HG03457 (cell line): ENCODE data around the gene LRP2BP.
"Not testable (repeated sequence)": the region's sequence is repeated elsewhere in the genome, so short reads cannot be mapped to it uniquely, and the experiment has no call there.

Experiments used
- ATAC-seq: cut with Tn5 transposase; IDR thresholded peaks from one replicate; pipeline ENCODE4 v1.9.1; 2021; ENCODE audit warnings: moderate number of reproducible peaks; ENCODE audit not compliant: unreplicated experiment

LRP2BP gene

GRCh38 chr4:185329879-185330510 lies 65.7 kb downstream of the LRP2BP start:
- not testable (repeated sequence) for ATAC-seq

GRCh38 chr4:185328586-185328985 lies 67.1 kb downstream of the LRP2BP start:
- no peak for ATAC-seq

- ATAC-seq: not testable (repeated sequence)
Observed at GRCh38 chr4:185325721-185326120, 70.0 kb downstream of the LRP2BP start.

GRCh38 chr4:185324361-185324760 lies 71.4 kb downstream of the LRP2BP start:
- not testable (repeated sequence) for ATAC-seq

- no peak for ATAC-seq
Observed at GRCh38 chr4:185323606-185324005, 72.1 kb downstream of the LRP2BP start.

- no peak for ATAC-seq
Observed at GRCh38 chr4:185322803-185323202, 72.9 kb downstream of the LRP2BP start.

- no peak for ATAC-seq
Observed at GRCh38 chr4:185318679-185319078, 77.0 kb downstream of the LRP2BP start.

- ATAC-seq: no peak
Observed at GRCh38 chr4:185317880-185318279, 77.8 kb downstream of the LRP2BP start.

- ATAC-seq: not testable (repeated sequence)
Observed at GRCh38 chr4:185317462-185317861, 78.3 kb downstream of the LRP2BP start.
